GM23248 (cell line): ENCODE measurements around the gene CBX1. TPM values are rescaled to one million over a fixed set of nuclear protein-coding genes. Genes with fewer than 3 reads are reported as not detected.

Source experiments
- DNase-seq: peaks from one replicate; pipeline ENCODE4 v3.0.0-alpha.2; 2015
- H2AFZ ChIP-seq: fragments of 200-600 bp; sonication (generic); 2 replicates; pipeline ENCODE4 v1.6.1; 2016; ENCODE audit warnings: antibody characterized with exemption
- H3F3A ChIP-seq: fragments of 200-600 bp; sonication (generic); 2 replicates; pipeline ENCODE4 v1.6.1; 2016; ENCODE audit warnings: mild to moderate bottlenecking, antibody characterized with exemption, mixed run types; ENCODE audit not compliant: insufficient read depth
- H3K27ac ChIP-seq: fragments of 200-600 bp; sonication (generic); 2 replicates; pipeline ENCODE4 v1.5.1; 2016; ENCODE audit warnings: mild to moderate bottlenecking
- H3K27me3 ChIP-seq: fragments of 200-600 bp; sonication (generic); replicated peaks from 2 replicates; pipeline ENCODE4 v1.6.1; 2016; ENCODE audit warnings: mild to moderate bottlenecking; ENCODE audit not compliant: insufficient read depth
- H3K36me3 ChIP-seq: fragments of 200-600 bp; sonication (generic); 2 replicates; pipeline ENCODE4 v1.6.1; 2016; ENCODE audit warnings: low read depth, mild to moderate bottlenecking
- H3K4me1 ChIP-seq: fragments of 200-600 bp; sonication (generic); 2 replicates; pipeline ENCODE4 v1.6.1; 2016; ENCODE audit warnings: mild to moderate bottlenecking; ENCODE audit not compliant: insufficient read depth
- H3K4me2 ChIP-seq: fragments of 200-600 bp; sonication (generic); one replicate; pipeline ENCODE4 v1.6.1; 2016; ENCODE audit warnings: mild to moderate bottlenecking; ENCODE audit not compliant: unreplicated experiment
- H3K4me3 ChIP-seq: fragments of 200-600 bp; sonication (generic); 2 replicates; pipeline ENCODE4 v1.5.1; 2016; ENCODE audit warnings: mild to moderate bottlenecking
- H3K79me2 ChIP-seq: fragments of 200-600 bp; sonication (generic); 2 replicates; pipeline ENCODE4 v1.6.1; 2016; ENCODE audit warnings: mild to moderate bottlenecking; ENCODE audit not compliant: insufficient read depth
- H3K9ac ChIP-seq: fragments of 200-600 bp; sonication (generic); 2 replicates; pipeline ENCODE4 v1.6.1; 2016; ENCODE audit warnings: mild to moderate bottlenecking
- H3K9me2 ChIP-seq: fragments of 200-600 bp; sonication (generic); 2 replicates; pipeline ENCODE4 v1.6.1; 2016; ENCODE audit warnings: mixed run types, mild to moderate bottlenecking, moderate library complexity; ENCODE audit not compliant: insufficient read depth
- H3K9me3 ChIP-seq: fragments of 200-600 bp; sonication (generic); one replicate; pipeline ENCODE4 v1.6.1; 2017; ENCODE audit warnings: low read depth
- H4K20me1 ChIP-seq: fragments of 200-600 bp; sonication (generic); 2 replicates; pipeline ENCODE4 v1.6.0; 2016; ENCODE audit not compliant: insufficient read depth
- EZH2 ChIP-seq: fragments of 200-600 bp; sonication (generic); IDR thresholded peaks from 2 replicates; pipeline ENCODE4 v1.6.1; 2018; ENCODE audit warnings: antibody characterized with exemption, mild to moderate bottlenecking; ENCODE audit not compliant: insufficient read depth, poor library complexity, severe bottlenecking
- EZH2phosphoT487 ChIP-seq: fragments of 200-600 bp; sonication (generic); IDR thresholded peaks from 2 replicates; pipeline ENCODE4 v1.6.1; 2018; ENCODE audit warnings: antibody characterized with exemption, moderate library complexity, mild to moderate bottlenecking, low read depth; ENCODE audit not compliant: insufficient read depth
- WGBS, 2 experiments: methylation state at CpG; one replicate each; pipeline ENCODE4 v1.1.6; 2015 to 2017; ENCODE audit warnings: low lambda C conversion rate in 2 of 2, low coverage in 1 of 2; ENCODE audit errors: missing lambda C conversion rate in 2 of 2; 5-methylcytosine and 5-hydroxymethylcytosine counted together
- in situ Hi-C: fragments of 300-500 bp; cut with MboI; formaldehyde crosslinking; loops from 2 replicates; pipeline ENCODE4 v1.15.0; 2020
- polyA plus RNA-seq: library from polyadenylated mRNA; unstranded; fragments of >200 nt; fragmentation: Nextera tagmentation; extraction: Ambion mirVana; gene quantifications from 2 replicates; pipeline ENCODE4 v1.2.1, GENCODE V29; 2016
- total RNA-seq: library from RNA; depleted of rRNA; stranded (reverse); fragments of >200 nt; shearing (Covaris generic); gene quantifications from 2 replicates; pipeline ENCODE4 v1.2.3, GENCODE V29; 2014

Gene CBX1
- total and polyA plus RNA-seq, 2 experiments from 2014 or later: 40.0 to 53.6 TPM

DNA sequence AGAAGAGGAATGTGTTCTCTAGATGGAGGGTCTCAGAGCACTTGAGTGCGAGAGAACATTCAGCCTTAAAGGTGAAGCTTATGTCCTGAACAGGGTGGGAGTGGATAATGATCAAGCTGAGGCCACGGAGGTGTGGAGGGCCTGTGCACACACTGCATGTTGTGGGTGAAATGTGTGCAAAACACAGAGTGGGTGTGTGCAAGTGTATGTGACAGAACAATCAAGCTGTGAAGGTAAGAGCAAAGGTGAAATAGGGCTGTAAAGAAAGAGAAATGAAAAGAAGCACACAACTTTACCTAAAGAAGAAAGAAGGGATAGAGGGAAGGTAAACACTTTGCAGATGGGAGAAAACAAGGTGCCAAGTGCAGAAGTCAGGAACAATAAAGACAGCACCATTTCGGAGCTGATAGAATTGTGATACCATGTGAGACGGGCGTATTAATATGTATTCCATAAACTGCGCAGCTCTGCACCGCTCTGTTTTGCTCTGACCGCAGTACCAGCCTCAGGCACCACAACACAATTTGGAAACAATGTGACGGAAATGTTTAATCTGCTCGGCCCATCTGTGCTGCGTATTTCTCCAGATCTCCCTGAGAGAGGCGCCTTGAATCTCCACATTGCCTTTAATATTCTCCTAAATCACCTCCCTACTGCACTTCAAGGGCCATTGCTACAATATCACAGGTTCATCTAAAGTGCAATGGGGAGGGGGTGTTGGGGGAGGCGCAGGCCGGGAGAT, 46.9 kb upstream of the CBX1 start:
- DNase-seq: no peak
- Histone ChIP-seq H3K9me3 (no peaks in the 10 kb centered on the region), H3K4me1 (no peaks in the 10 kb centered on the region), H2AFZ (no peak overlapping the region), H3K27me3 (peaks cover 100% of the 10 kb centered on the region), H3K27ac (no peak overlapping the region), H3K4me3 (no peak overlapping the region), H3K79me2 (no peaks in the 10 kb centered on the region), H3K4me2 (no peak overlapping the region), H3K9me2 (no peaks in the 10 kb centered on the region), H3K36me3 (no peaks in the 10 kb centered on the region), H4K20me1 (no peaks in the 10 kb centered on the region), H3K9ac (no peak overlapping the region), H3F3A (no peaks in the 10 kb centered on the region)
- TF ChIP-seq EZH2phosphoT487 (no peak), EZH2 (no peak)
- in situ Hi-C loops: no loop called here
- 48 to 49% methylated on average over 14 of the region's 14 CpGs for WGBS, 2 experiments

DNA sequence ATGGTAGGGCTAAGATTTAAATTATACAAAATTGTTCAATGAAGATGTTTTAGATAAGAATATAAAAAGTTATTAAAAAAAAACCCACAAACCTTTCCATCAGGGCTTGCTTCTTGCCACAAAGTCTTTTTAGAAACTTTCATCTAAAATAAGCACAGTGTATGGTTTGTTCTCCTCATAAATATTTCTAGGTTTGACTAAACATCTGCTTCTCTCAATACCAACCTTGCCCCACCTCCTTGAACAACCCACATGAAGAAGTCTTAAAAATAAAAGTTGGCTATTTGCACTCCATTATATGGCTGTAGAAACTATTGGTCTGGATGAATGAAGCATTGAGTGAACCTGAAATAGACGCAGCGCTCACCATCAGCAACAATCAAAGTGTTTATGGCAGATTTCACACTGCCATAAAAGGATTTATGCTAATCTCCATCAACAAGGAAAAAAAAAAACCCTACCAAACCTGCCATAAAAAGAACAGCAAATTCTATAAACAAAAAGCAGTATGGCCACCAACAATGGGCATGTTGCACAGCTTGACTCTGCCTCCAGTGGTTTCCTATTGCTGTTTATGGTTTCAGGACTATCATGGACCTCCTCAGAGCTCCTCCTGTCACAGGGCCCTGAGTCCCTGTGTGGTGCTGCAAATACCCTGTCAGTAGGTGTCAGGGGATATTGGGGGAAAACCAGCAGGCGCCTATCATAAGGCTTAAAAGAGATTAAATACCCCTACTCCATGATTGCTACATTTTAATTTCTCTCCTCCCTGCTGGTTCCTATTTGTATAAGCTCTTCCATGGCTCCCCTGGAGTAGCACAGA, 43.9 kb upstream of the CBX1 start:
- no peak for DNase-seq
- in situ Hi-C loops: no loop called here
- Histone ChIP-seq H3K4me2 (no peak overlapping the region), H3F3A (no peaks in the 10 kb centered on the region), H3K36me3 (no peaks in the 10 kb centered on the region), H2AFZ (no peak overlapping the region), H3K4me1 (no peaks in the 10 kb centered on the region), H3K9me3 (no peaks in the 10 kb centered on the region), H3K9ac (no peak overlapping the region), H3K79me2 (no peaks in the 10 kb centered on the region), H3K9me2 (no peaks in the 10 kb centered on the region), H3K4me3 (no peak overlapping the region), H4K20me1 (no peaks in the 10 kb centered on the region), H3K27ac (no peak overlapping the region), H3K27me3 (peaks cover 91% of the 10 kb centered on the region)
- 62 to 70% methylated on average over 3 of the region's 3 CpGs for WGBS, 2 experiments
- TF ChIP-seq EZH2phosphoT487 (no peak), EZH2 (no peak)

DNA sequence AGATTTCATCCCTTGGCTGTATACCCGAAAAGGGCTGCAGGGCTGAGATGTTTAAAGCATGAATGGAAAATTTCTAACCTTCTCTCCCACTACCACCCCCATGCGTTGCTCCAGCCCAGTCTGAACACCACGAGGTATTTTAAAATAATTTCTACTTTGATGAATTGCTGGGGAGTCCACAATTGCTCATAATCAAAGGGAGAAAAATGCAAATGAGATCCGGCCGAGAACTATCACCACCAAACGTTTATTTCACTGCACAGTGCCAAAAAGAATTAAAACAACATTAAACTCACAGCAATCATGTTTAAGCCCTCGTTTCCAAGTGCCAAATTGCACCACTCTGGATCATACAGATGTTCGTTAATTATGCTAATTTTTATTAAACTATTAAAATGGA, 43.0 kb upstream of the CBX1 start:
- no peaks in the 10 kb centered on the region for H3K9me3 ChIP-seq
- H3K36me3 ChIP-seq: no peaks in the 10 kb centered on the region
- no peak overlapping the region for H3K27ac ChIP-seq
- no peak overlapping the region for H3K4me2 ChIP-seq
- no peaks in the 10 kb centered on the region for H3K9me2 ChIP-seq
- H2AFZ ChIP-seq: no peak overlapping the region
- WGBS, 2 experiments: 36 to 39% methylated on average over 8 of the region's 8 CpGs
- no peak overlapping the region for H3K4me3 ChIP-seq
- H3K9ac ChIP-seq: no peak overlapping the region
- TF ChIP-seq EZH2phosphoT487 (no peak), EZH2 (no peak)
- H3K79me2 ChIP-seq: no peaks in the 10 kb centered on the region
- H3K4me1 ChIP-seq: no peaks in the 10 kb centered on the region
- DNase-seq: no peak
- in situ Hi-C loops: no loop called here
- H4K20me1 ChIP-seq: no peaks in the 10 kb centered on the region
- peaks cover 81% of the 10 kb centered on the region for H3K27me3 ChIP-seq
- no peaks in the 10 kb centered on the region for H3F3A ChIP-seq

DNA sequence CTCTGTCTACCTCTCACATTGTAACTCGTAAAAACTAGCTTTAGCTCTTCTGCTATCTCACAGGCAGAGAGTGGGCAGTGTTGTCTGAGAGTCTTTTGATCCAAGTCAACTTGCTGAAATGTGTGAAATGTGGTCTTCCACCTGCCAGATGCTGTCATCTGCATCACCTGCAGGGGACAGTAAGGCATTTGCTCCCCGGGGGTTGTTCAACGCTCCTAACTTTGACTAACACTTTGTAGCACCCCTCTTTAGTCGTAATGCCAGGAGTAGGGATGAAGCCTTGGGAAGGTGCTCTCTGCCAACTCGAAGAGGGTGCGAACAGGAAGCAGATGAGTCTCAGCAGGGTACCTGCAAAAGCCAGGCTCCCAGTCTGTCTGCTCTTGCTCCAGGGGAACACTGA, 42.4 kb upstream of the CBX1 start:
- Histone ChIP-seq H3K36me3 (no peaks in the 10 kb centered on the region), H3K9ac (no peak overlapping the region), H4K20me1 (no peaks in the 10 kb centered on the region), H3F3A (no peaks in the 10 kb centered on the region), H2AFZ (no peak overlapping the region), H3K9me3 (no peaks in the 10 kb centered on the region), H3K27me3 (peaks cover 75% of the 10 kb centered on the region), H3K9me2 (no peaks in the 10 kb centered on the region), H3K4me1 (no peaks in the 10 kb centered on the region), H3K4me3 (no peak overlapping the region), H3K4me2 (no peak overlapping the region), H3K79me2 (no peaks in the 10 kb centered on the region), H3K27ac (no peak overlapping the region)
- in situ Hi-C loops: no loop called here
- WGBS, 2 experiments: 26 to 31% methylated on average over 6 of the region's 6 CpGs
- DNase-seq: no peak
- no peak for TF ChIP-seq EZH2phosphoT487
